HG02759 (cell line): ENCODE results near the gene ATP8B4.

Source experiments
- ATAC-seq: cut with Tn5 transposase; IDR thresholded peaks from one replicate; pipeline ENCODE4 v1.9.1; 2021; ENCODE audit warnings: mild to moderate bottlenecking, moderate library complexity; ENCODE audit not compliant: unreplicated experiment

ATP8B4 gene

DNA sequence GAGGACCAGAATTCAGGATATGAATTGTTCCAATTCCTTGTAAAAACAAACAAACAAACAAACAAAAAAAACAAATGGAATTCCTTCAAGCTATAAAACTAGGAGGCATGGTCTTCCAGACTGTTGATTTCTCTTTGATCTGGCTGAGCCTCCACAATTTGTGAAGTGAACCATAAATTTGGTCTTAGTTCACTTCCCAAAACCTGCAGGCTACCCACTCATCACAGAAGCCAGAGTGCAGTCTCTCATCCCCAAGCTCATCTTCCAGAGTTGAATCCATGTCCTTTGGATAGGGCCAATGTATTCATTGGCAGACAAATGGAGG is 294.3 kb downstream of the ATP8B4 start:
- no peak for ATAC-seq

DNA sequence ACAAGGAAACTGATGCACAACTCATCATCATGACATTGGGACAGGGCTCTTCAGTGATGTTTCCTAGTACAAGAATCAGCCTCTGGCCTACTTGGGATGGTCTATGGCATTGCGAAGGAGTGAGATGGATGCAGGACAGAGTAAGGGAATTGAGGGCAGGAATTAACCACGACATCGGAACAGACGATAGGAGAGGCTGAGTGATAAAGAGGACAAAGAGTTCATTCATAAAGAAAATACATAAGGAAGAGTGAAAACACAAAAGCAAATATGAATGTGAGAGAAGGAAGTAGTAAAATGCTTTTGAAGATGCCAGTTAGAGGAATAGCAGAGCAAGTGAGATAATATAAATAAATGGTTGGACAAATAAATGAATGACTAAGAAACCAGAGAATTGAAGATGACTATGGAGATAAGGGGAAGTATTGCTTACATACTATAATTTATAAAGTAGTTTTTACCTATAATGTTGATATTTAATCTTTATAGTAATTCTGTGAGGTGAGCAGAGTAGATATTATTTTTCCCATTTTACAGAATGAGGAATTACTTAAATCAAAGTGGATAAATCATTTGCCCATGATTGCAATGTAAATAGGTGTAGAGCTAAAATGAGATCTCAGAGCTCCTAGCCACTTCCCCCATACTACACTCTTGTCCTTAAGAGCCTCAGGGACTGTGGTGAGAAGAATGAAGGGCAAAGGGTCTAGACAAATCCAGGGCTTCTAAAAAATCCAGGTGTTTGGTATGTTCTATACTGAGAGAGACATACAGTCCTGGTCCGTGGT is 294.9 kb downstream of the ATP8B4 start:
- no peak for ATAC-seq

DNA sequence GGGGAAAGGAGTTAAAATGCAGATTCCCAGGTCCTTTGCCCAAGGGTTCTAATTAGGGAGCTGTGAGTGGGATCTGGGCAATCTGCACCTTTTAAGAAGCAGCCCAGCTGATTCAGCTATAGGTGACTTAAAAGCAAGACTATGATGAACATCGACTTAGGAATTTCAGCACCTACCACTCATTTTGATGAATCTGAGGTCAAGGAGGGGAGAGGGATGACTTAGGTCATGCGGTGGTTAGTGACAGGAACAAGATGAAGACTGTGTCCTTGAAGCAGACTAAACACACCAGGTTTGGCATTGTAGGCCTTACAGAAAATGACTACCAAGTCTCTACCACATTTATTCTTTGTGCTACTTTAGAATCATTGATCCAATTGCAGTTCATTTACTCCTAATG is 301.9 kb downstream of the ATP8B4 start:
- ATAC-seq: no peak

DNA sequence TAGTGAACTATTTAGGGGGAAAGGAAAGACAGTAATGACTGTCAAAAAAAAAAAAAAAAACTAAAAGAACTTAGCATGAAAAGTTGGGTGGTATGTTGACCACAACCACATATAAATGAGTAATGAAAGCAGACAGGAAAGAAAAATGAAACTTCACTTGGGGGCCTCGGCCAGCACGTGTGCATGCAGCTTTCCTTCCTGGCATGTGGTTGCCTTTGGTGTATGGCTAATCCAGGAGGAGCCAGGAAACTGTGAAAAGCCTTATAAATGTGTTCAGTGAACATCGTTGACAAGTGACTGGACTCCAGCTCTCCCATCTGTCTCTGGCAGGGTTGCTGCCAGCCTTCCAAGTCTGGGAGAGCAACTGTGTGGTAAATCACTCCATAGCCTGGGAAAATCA is 303.1 kb downstream of the ATP8B4 start:
- ATAC-seq: peak; percentile 81

DNA sequence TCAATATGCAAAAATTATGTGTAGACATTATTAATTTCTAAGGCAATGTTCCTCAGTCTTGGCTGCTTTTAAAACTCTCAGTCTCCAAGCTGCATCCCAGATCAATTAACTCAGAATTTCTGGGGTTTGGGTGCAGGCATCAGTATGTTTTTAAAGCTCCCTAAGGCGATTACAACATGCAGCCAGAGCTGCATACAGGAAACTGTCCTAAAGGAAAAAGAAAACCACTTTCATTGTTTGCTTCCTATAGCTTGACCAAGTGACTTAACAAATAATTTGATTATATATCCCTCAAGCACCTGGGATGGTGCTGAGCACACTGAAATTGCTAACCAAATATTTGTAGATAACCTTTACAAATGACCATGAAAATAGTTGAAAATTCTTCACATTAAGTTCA is 303.5 kb downstream of the ATP8B4 start:
- peak; percentile 7 for ATAC-seq

DNA sequence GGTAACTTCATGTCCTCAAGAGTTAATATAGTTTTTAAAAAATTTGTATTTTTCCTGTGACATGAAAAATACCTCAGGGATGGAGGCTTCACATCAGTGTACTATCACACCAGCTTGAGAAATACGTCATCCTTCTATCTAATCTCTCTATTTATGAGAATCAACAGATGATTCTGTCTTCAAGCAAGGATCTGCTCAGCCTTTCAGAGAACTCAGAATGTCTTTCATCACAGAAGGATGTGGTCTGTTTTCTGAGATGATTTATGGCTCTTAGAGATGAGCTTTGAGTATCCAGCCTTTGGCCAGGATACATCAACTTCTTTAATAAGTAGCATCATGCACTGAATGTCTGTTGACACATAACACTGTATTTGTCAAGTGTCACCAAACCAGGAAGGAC is 304.3 kb downstream of the ATP8B4 start:
- ATAC-seq: no peak

DNA sequence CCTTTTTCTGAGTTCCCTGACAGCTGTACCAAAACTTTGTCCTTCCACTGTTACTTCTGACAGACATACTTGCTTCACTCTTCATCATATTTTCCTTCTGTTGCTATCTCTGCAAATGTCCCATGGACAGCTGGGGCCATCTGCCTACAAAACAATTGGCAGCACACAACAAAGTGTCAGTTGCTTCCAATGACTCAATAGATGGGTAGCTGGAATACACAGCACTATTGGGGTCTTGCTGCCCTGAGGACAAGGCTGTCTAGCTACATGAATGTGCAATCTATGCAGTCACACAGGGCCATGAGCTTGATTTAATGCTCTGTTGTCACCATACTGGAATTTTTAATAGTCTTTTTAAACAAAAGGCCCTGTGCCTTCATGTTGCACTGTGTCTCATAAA is 305.4 kb downstream of the ATP8B4 start:
- no peak for ATAC-seq

DNA sequence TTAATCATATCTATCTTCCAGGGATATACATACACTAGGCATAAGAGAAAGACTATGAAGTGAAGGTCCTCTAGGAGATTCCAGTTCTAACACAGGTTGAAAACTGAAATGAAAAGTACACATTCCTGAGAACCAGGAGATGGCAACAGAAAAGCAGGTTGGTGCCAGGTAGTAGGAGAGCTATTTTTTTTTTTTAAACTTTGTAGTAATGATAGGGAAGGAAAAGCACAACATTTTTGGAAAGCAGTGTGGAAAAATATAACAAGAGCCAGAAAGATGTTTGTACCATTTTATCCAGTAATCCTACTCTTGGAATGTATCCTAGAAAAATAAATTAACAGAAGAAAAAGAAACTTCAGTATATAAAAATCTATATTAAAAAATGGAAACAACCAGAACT is 308.3 kb downstream of the ATP8B4 start:
- ATAC-seq: no peak

DNA sequence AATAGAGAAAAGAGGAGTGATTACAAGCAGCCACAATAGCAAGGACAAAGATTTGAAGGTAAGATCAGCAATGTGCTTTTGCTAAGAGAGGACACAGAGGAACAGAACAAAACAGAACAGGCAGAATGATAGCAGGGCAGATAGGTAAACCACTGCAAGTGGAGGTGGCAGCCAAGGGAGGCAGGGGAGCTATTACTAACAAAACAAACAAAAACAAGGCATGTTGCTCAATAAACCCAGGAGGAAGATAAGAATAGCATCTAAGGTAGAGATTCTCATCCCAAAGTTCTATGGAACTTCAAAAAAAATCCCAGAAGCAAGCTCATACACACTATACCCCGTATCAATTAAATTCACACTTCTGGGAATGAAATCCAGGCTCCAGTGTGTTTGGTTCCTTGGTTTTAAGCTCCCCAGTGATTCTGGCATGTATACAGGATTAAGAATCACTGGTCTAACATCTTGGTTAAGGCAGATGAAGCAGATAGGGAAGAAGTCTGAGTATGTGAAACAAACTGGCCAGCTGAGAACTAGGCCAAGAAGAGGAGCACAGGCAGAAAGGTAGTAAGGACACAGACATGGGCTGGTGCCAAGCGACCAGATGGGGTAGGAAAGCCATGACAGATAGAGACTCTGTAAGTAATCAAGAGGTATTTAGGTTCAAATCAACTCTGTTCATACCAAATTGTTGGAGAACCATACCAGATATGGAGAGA is 309.0 kb downstream of the ATP8B4 start:
- ATAC-seq: no peak

DNA sequence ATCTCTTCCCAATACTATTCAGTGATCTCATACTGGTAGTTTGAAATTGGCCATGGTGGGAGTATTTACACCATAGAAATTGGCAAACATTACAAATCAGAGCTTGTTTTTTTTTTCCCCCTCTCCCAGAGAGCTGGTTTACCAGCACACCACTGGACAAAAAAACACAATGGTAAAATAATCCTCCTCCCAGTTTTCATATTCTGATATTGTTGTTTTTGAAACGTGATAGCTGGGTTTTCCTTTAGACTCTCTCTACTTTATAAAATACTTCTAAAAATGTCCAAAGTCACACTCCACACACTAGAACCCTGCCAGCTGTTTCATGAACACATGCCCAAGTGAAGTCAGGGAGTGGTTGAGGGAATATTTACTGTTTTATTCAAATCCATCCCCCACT is 310.7 kb downstream of the ATP8B4 start:
- ATAC-seq: no peak
